ENCODE data around the gene HLCS.

GRCh38 chr21:36926989-36927718 is 39.3 kb downstream of the HLCS start:
- no peak for TF ChIP-seq DPF2 (IDR thresholded peaks at IDR 0.05)
- no peak for TF ChIP-seq EZH2 (IDR thresholded peaks at IDR 0.05; ENCODE audit: borderline replicate concordance, control insufficient read depth, low read depth, low read length)
- no peak for TF ChIP-seq CTCF (IDR thresholded peaks at IDR 0.05 in 2 of 3, conservative IDR thresholded peaks at IDR 0.05 in 1 of 3; ENCODE audit: control insufficient read depth in 2 of 3, extremely low read depth in 1 of 3, insufficient read depth in 1 of 3, low read depth in 3 of 3, low read length in 3 of 3)
- TF ChIP-seq POLR2A (IDR thresholded peaks at IDR 0.05; ENCODE audit: low read depth, low read length): no peak
- TF ChIP-seq PKNOX1 (IDR thresholded peaks at IDR 0.05): no peak

All from GM12878 (cell line).